HepG2 (cell line): Measurements from ENCODE around the gene NCOA1. TPM values are rescaled to one million over a fixed set of nuclear protein-coding genes. Genes with fewer than 3 reads are reported as not detected.
A peak's percentile ranks its signal among the peaks of the same experiment; 100 is the strongest.

Experiments used
- AGO2 ChIP-seq: fragments of 200-400 bp; formaldehyde crosslinking; optimal IDR thresholded peaks from 2 replicates; pipeline ENCODE3; 2017; ENCODE audit warnings: mild to moderate bottlenecking, low read depth, low read length, moderate library complexity
- ISL2 ChIP-seq: sonication (generic); formaldehyde crosslinking; IDR thresholded peaks from 2 replicates; pipeline ENCODE4 v1.5.0; 2020; ENCODE audit warnings: missing genetic modification reagents
- JUND ChIP-seq: sonication (generic); formaldehyde crosslinking; IDR thresholded peaks from 2 replicates; pipeline ENCODE4 v1.8.0; 2022; ENCODE audit warnings: mild to moderate bottlenecking, missing genetic modification reagents
- MIXL1 ChIP-seq: IDR thresholded peaks from 2 replicates; pipeline ENCODE4 v1.6.1; 2016
- PBX2 ChIP-seq: IDR thresholded peaks from 2 replicates; pipeline ENCODE4 v1.6.1; 2016; ENCODE audit warnings: control low read depth
- SIN3B ChIP-seq: fragments of 150-350 bp; IDR thresholded peaks from 2 replicates; pipeline ENCODE4 v1.6.1; 2014; ENCODE audit warnings: low read length
- SKI ChIP-seq: fragments of 450-650 bp; IDR thresholded peaks from one replicate; pipeline ENCODE4 v1.6.1; 2018; ENCODE audit warnings: mild to moderate bottlenecking; ENCODE audit not compliant: partially characterized antibody
- SNAPC2 ChIP-seq: sonication (generic); formaldehyde crosslinking; IDR thresholded peaks from 2 replicates; pipeline ENCODE4 v1.8.1; 2022; ENCODE audit warnings: mild to moderate bottlenecking, missing genetic modification reagents
- TAF15 ChIP-seq: fragments of 200-400 bp; formaldehyde crosslinking; IDR thresholded peaks from one replicate; pipeline ENCODE4 v1.6.1; 2018; ENCODE audit warnings: mild to moderate bottlenecking, low read depth, low read length; ENCODE audit not compliant: poor library complexity, severe bottlenecking
- WIZ ChIP-seq: sonication (generic); formaldehyde crosslinking; IDR thresholded peaks from 2 replicates; pipeline ENCODE4 v1.5.1; 2020; ENCODE audit warnings: mild to moderate bottlenecking, missing genetic modification reagents
- ZC3H13 ChIP-seq: sonication (generic); formaldehyde crosslinking; IDR thresholded peaks from 2 replicates; pipeline ENCODE4 v1.8.1; 2023; ENCODE audit warnings: mild to moderate bottlenecking, missing genetic modification reagents, moderate library complexity
- ZNF253 ChIP-seq: sonication (generic); formaldehyde crosslinking; IDR thresholded peaks from 2 replicates; pipeline ENCODE4 v1.8.0; 2022; ENCODE audit warnings: mild to moderate bottlenecking, missing genetic modification reagents, borderline replicate concordance
- ZNF292 ChIP-seq: sonication (generic); formaldehyde crosslinking; IDR thresholded peaks from 2 replicates; pipeline ENCODE4 v1.8.1; 2022; ENCODE audit warnings: mild to moderate bottlenecking, low read depth, missing genetic modification reagents, borderline replicate concordance
- ZNF878 ChIP-seq: sonication (generic); formaldehyde crosslinking; IDR thresholded peaks from 2 replicates; pipeline ENCODE4 v1.8.1; 2023; ENCODE audit warnings: mild to moderate bottlenecking, missing genetic modification reagents, moderate library complexity
- polyA plus RNA-seq, 8 experiments: library from polyadenylated mRNA; depleted of rRNA in 3 of 8; stranded (reverse) in 7 of 8; unstranded in 1 of 8; fragments of >200 nt; fragmentation: Illumina TruSeq in 4 of 8; extraction: Trizol in 4 of 8; gene quantifications; 2 replicates each; pipeline versions ENCODE4 v1.2.1 to v1.2.3, GENCODE V29; 2011 to 2016; ENCODE audit warnings: low read depth in 4 of 8, missing spikeins in 1 of 8, mixed read lengths in 1 of 8; ENCODE audit not compliant: insufficient read depth in 1 of 8
- total RNA-seq, 5 experiments: library from RNA; depleted of rRNA; stranded (reverse); fragments of >200 nt; fragmentation: Illumina TruSeq; extraction: Trizol; gene quantifications; 2 replicates each; pipeline ENCODE4 v1.2.3, GENCODE V29; 2016; ENCODE audit warnings: low read depth in 1 of 5
- TF ChIP-seq, protein P1 (sequence below): IDR thresholded peaks from 2 replicates; pipeline ENCODE4 v1.6.1; 2012; ENCODE audit warnings: low read length, improper control_type of control experiment
- TF ChIP-seq, protein P2 (sequence below), 2 experiments: sonication (generic) in 1 of 2; formaldehyde crosslinking in 1 of 2; IDR thresholded peaks; 2 replicates each; pipeline versions ENCODE4 v1.6.1 to v1.9.0; 2014 to 2022; ENCODE audit warnings: antibody characterized with exemption in 1 of 2, borderline replicate concordance in 1 of 2, inconsistent platforms in 1 of 2, low read depth in 1 of 2, missing genetic modification reagents in 1 of 2
- TF ChIP-seq, protein P3 (sequence below): sonication (generic); formaldehyde crosslinking; IDR thresholded peaks from 2 replicates; pipeline ENCODE4 v1.4.0; 2020; ENCODE audit warnings: low read depth, mild to moderate bottlenecking, missing genetic modification reagents

Gene NCOA1
- total and polyA plus RNA-seq, 2 of the 13 experiments (the other 11 are each of a cell fraction or from before 2014, with no cell fraction given): 10.0 to 10.4 TPM

DNA sequence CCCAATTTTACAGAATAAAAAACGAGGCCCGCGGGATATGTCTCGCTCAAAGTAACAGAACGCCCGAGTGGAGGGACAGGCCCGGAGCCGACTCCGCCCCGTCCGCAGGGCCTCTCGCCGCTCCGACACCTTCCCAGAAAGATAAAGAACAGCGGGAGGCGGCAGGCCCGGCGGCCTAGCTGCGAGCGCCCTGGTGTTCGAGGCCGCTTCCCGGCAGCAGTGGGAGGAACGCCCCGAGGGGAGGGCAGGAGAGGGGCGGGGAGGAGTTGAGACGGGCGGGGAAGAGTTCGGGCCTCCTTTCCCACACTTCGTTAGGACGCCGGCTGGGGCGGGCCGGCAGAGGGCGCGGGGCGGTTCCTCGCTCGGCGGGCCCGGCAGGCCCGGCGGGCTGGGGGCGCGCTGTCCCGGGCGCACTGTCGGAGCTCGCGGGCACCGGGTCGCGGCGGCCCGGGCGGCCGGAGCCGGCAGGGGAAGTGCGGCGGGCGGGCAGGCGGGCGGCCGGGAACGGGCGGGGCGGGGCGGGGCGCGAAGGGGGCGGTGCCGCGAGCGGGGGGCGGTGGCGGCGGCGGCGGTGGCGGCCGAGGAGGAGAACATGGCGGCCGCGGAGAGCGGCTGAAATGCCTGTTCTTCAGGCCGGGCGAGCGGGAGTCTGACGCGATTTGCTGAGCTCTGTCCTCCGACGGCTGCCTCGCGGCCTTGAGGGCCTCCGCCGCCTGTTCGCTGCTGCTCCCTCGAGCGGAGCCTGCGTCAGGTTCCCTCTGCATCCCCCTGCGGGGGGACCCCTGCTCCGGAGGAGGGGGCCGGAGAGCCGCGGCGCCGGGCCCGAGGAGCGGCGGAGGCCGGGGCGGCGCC lies at the start of gene NCOA1 (continued):
- TF ChIP-seq, protein P1, sequence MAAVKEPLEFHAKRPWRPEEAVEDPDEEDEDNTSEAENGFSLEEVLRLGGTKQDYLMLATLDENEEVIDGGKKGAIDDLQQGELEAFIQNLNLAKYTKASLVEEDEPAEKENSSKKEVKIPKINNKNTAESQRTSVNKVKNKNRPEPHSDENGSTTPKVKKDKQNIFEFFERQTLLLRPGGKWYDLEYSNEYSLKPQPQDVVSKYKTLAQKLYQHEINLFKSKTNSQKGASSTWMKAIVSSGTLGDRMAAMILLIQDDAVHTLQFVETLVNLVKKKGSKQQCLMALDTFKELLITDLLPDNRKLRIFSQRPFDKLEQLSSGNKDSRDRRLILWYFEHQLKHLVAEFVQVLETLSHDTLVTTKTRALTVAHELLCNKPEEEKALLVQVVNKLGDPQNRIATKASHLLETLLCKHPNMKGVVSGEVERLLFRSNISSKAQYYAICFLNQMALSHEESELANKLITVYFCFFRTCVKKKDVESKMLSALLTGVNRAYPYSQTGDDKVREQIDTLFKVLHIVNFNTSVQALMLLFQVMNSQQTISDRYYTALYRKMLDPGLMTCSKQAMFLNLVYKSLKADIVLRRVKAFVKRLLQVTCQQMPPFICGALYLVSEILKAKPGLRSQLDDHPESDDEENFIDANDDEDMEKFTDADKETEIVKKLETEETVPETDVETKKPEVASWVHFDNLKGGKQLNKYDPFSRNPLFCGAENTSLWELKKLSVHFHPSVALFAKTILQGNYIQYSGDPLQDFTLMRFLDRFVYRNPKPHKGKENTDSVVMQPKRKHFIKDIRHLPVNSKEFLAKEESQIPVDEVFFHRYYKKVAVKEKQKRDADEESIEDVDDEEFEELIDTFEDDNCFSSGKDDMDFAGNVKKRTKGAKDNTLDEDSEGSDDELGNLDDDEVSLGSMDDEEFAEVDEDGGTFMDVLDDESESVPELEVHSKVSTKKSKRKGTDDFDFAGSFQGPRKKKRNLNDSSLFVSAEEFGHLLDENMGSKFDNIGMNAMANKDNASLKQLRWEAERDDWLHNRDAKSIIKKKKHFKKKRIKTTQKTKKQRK: no peak
- TF ChIP-seq SNAPC2 (CRISPR knock-in tag): 0 out of 2 replicates have a peak, but pooled peaks have one; percentile 49
- TF ChIP-seq SIN3B: no peak
- TF ChIP-seq ZC3H13 (CRISPR knock-in tag): no peak
- TF ChIP-seq MIXL1: no peak
- TF ChIP-seq, protein P2, sequence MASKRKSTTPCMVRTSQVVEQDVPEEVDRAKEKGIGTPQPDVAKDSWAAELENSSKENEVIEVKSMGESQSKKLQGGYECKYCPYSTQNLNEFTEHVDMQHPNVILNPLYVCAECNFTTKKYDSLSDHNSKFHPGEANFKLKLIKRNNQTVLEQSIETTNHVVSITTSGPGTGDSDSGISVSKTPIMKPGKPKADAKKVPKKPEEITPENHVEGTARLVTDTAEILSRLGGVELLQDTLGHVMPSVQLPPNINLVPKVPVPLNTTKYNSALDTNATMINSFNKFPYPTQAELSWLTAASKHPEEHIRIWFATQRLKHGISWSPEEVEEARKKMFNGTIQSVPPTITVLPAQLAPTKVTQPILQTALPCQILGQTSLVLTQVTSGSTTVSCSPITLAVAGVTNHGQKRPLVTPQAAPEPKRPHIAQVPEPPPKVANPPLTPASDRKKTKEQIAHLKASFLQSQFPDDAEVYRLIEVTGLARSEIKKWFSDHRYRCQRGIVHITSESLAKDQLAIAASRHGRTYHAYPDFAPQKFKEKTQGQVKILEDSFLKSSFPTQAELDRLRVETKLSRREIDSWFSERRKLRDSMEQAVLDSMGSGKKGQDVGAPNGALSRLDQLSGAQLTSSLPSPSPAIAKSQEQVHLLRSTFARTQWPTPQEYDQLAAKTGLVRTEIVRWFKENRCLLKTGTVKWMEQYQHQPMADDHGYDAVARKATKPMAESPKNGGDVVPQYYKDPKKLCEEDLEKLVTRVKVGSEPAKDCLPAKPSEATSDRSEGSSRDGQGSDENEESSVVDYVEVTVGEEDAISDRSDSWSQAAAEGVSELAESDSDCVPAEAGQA (IDR thresholded peaks at IDR 0.05; ENCODE audit: low read depth): 0 out of 2 replicates have a peak, but pooled peaks have one; percentile 21
- TF ChIP-seq, protein P2 (CRISPR knock-in tag; IDR thresholded peaks at IDR 0.05; ENCODE audit: borderline replicate concordance): no peak
- TF ChIP-seq PBX2 (CRISPR knock-in tag): no peak
- no peak for TF ChIP-seq ZNF253 (CRISPR knock-in tag)
- no peak for TF ChIP-seq ZNF878 (CRISPR knock-in tag)
- no peak for TF ChIP-seq JUND (CRISPR knock-in tag)
- TF ChIP-seq WIZ (CRISPR knock-in tag): no peak
- TF ChIP-seq AGO2: no peak
- TF ChIP-seq, protein P3, sequence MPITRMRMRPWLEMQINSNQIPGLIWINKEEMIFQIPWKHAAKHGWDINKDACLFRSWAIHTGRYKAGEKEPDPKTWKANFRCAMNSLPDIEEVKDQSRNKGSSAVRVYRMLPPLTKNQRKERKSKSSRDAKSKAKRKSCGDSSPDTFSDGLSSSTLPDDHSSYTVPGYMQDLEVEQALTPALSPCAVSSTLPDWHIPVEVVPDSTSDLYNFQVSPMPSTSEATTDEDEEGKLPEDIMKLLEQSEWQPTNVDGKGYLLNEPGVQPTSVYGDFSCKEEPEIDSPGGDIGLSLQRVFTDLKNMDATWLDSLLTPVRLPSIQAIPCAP (CRISPR knock-in tag): no peak
- TF ChIP-seq ISL2 (CRISPR knock-in tag): no peak
- TF ChIP-seq ZNF292: peak; percentile 13; the same call in 1 of the 2 replicates
- TF ChIP-seq TAF15: no peak
- TF ChIP-seq SKI: no peak
